ENCODE measurements around the gene EVA1A. TPM values are rescaled to one million over a fixed set of nuclear protein-coding genes. Genes with fewer than 3 reads are reported as not detected.

The EVA1A gene
- total and polyA plus RNA-seq, 2 experiments from 2014 or later, result 4.6 to 7.9 TPM

- no peaks in the 10 kb centered on the region for H3F3A ChIP-seq (replicated peaks; ENCODE audit: low read depth)
- Mint-ChIP-seq H3K4me3 (no peak overlapping the region), H3K9me3 (no peaks in the 10 kb centered on the region), H3K27ac (no peak overlapping the region), H3K27me3 (ENCODE audit: insufficient read depth, low read depth, poor library complexity) (peaks cover 13% of the 10 kb centered on the region), H3K36me3 (ENCODE audit: low read depth) (no peaks in the 10 kb centered on the region), H3K4me1 (peaks cover 15% of the 10 kb centered on the region)
- H3K79me2 ChIP-seq (replicated peaks; ENCODE audit: insufficient read depth), result no peaks in the 10 kb centered on the region
- H3K4me2 ChIP-seq, result no peak overlapping the region
- no peaks in the 10 kb centered on the region for H4K20me1 ChIP-seq (replicated peaks; ENCODE audit: insufficient read depth)
- H3K9me2 ChIP-seq (ENCODE audit: insufficient read depth), result no peaks in the 10 kb centered on the region
- H3K36me3 ChIP-seq (ENCODE audit: insufficient read depth), result no peaks in the 10 kb centered on the region
- no peak overlapping the region for H3K27ac ChIP-seq (ENCODE audit: low read depth)
- DNase-seq (ENCODE audit: low spot score) (no peak), ATAC-seq (no peak)
- no peak overlapping the region for H3K4me3 ChIP-seq
- TF ChIP-seq EZH2 (IDR thresholded peaks at IDR 0.05; ENCODE audit: low read depth, unreplicated experiment) (no peak), JUNB (IDR thresholded peaks at IDR 0.05; ENCODE audit: unreplicated experiment) (no peak), CREB1 (CRISPR knock-in tag; IDR thresholded peaks at IDR 0.05; ENCODE audit: low read depth) (no peak), ZNF331 (CRISPR knock-in tag; IDR thresholded peaks at IDR 0.05; ENCODE audit: low read depth) (no peak), POLR2AphosphoS5 (IDR thresholded peaks at IDR 0.05; ENCODE audit: low read depth) (no peak), ZNF114 (CRISPR knock-in tag; IDR thresholded peaks at IDR 0.05) (no peak), STAT1 (IDR thresholded peaks at IDR 0.05; ENCODE audit: unreplicated experiment) (no peak), CTCF (conservative IDR thresholded peaks at IDR 0.05; ENCODE audit: low read depth in 2 of 2) (no peak), EZH2phosphoT487 (IDR thresholded peaks at IDR 0.05; ENCODE audit: unreplicated experiment) (no peak), NANOG (IDR thresholded peaks at IDR 0.05; ENCODE audit: borderline replicate concordance) (no peak)
- TF ChIP-seq, protein P1, sequence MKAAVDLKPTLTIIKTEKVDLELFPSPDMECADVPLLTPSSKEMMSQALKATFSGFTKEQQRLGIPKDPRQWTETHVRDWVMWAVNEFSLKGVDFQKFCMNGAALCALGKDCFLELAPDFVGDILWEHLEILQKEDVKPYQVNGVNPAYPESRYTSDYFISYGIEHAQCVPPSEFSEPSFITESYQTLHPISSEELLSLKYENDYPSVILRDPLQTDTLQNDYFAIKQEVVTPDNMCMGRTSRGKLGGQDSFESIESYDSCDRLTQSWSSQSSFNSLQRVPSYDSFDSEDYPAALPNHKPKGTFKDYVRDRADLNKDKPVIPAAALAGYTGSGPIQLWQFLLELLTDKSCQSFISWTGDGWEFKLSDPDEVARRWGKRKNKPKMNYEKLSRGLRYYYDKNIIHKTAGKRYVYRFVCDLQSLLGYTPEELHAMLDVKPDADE (IDR thresholded peaks at IDR 0.05), result no peak
- TF ChIP-seq, protein P2, sequence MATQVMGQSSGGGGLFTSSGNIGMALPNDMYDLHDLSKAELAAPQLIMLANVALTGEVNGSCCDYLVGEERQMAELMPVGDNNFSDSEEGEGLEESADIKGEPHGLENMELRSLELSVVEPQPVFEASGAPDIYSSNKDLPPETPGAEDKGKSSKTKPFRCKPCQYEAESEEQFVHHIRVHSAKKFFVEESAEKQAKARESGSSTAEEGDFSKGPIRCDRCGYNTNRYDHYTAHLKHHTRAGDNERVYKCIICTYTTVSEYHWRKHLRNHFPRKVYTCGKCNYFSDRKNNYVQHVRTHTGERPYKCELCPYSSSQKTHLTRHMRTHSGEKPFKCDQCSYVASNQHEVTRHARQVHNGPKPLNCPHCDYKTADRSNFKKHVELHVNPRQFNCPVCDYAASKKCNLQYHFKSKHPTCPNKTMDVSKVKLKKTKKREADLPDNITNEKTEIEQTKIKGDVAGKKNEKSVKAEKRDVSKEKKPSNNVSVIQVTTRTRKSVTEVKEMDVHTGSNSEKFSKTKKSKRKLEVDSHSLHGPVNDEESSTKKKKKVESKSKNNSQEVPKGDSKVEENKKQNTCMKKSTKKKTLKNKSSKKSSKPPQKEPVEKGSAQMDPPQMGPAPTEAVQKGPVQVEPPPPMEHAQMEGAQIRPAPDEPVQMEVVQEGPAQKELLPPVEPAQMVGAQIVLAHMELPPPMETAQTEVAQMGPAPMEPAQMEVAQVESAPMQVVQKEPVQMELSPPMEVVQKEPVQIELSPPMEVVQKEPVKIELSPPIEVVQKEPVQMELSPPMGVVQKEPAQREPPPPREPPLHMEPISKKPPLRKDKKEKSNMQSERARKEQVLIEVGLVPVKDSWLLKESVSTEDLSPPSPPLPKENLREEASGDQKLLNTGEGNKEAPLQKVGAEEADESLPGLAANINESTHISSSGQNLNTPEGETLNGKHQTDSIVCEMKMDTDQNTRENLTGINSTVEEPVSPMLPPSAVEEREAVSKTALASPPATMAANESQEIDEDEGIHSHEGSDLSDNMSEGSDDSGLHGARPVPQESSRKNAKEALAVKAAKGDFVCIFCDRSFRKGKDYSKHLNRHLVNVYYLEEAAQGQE (IDR thresholded peaks at IDR 0.05; ENCODE audit: unreplicated experiment), result no peak
- TF ChIP-seq, protein P3, sequence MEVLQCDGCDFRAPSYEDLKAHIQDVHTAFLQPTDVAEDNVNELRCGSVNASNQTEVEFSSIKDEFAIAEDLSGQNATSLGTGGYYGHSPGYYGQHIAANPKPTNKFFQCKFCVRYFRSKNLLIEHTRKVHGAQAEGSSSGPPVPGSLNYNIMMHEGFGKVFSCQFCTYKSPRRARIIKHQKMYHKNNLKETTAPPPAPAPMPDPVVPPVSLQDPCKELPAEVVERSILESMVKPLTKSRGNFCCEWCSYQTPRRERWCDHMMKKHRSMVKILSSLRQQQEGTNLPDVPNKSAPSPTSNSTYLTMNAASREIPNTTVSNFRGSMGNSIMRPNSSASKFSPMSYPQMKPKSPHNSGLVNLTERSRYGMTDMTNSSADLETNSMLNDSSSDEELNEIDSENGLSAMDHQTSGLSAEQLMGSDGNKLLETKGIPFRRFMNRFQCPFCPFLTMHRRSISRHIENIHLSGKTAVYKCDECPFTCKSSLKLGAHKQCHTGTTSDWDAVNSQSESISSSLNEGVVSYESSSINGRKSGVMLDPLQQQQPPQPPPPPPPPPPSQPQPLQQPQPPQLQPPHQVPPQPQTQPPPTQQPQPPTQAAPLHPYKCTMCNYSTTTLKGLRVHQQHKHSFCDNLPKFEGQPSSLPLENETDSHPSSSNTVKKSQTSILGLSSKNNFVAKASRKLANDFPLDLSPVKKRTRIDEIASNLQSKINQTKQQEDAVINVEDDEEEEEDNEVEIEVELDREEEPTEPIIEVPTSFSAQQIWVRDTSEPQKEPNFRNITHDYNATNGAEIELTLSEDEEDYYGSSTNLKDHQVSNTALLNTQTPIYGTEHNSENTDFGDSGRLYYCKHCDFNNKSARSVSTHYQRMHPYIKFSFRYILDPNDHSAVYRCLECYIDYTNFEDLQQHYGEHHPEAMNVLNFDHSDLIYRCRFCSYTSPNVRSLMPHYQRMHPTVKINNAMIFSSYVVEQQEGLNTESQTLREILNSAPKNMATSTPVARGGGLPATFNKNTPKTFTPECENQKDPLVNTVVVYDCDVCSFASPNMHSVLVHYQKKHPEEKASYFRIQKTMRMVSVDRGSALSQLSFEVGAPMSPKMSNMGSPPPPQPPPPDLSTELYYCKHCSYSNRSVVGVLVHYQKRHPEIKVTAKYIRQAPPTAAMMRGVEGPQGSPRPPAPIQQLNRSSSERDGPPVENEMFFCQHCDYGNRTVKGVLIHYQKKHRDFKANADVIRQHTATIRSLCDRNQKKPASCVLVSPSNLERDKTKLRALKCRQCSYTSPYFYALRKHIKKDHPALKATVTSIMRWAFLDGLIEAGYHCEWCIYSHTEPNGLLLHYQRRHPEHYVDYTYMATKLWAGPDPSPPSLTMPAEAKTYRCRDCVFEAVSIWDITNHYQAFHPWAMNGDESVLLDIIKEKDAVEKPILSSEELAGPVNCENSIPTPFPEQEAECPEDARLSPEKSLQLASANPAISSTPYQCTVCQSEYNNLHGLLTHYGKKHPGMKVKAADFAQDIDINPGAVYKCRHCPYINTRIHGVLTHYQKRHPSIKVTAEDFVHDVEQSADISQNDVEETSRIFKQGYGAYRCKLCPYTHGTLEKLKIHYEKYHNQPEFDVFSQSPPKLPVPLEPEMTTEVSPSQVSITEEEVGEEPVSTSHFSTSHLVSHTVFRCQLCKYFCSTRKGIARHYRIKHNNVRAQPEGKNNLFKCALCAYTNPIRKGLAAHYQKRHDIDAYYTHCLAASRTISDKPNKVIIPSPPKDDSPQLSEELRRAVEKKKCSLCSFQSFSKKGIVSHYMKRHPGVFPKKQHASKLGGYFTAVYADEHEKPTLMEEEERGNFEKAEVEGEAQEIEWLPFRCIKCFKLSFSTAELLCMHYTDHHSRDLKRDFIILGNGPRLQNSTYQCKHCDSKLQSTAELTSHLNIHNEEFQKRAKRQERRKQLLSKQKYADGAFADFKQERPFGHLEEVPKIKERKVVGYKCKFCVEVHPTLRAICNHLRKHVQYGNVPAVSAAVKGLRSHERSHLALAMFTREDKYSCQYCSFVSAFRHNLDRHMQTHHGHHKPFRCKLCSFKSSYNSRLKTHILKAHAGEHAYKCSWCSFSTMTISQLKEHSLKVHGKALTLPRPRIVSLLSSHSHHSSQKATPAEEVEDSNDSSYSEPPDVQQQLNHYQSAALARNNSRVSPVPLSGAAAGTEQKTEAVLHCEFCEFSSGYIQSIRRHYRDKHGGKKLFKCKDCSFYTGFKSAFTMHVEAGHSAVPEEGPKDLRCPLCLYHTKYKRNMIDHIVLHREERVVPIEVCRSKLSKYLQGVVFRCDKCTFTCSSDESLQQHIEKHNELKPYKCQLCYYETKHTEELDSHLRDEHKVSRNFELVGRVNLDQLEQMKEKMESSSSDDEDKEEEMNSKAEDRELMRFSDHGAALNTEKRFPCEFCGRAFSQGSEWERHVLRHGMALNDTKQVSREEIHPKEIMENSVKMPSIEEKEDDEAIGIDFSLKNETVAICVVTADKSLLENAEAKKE (CRISPR knock-in tag; IDR thresholded peaks at IDR 0.05), result no peak
- H3K4me1 ChIP-seq (ENCODE audit: insufficient read depth), result peaks cover 7% of the 10 kb centered on the region
- H3K27me3 ChIP-seq (ENCODE audit: insufficient read depth), result peaks cover 17% of the 10 kb centered on the region
- no peak overlapping the region for H2AFZ ChIP-seq
These were observed 4.1 kb upstream of the EVA1A start for GRCh38 chr2:75564713-75565359.
